HCT116 (cell line): ENCODE data around the gene AFAP1.

Experiments
- CEBPB ChIP-seq: IDR thresholded peaks from 2 replicates; pipeline ENCODE4 v1.6.1; 2012; ENCODE audit warnings: low read depth
- EZH2 ChIP-seq: fragments of 200-600 bp; sonication (generic); IDR thresholded peaks from 2 replicates; pipeline ENCODE4 v1.6.1; 2017; ENCODE audit warnings: antibody characterized with exemption, mixed run types
- JUND ChIP-seq: IDR thresholded peaks from 2 replicates; pipeline ENCODE4 v1.6.1; 2012
- POLR2A ChIP-seq: IDR thresholded peaks from 2 replicates; pipeline ENCODE4 v1.7.0; 2011; ENCODE audit warnings: borderline replicate concordance; ENCODE audit not compliant: insufficient read depth, insufficient read length; ENCODE audit errors: extremely low read depth
- POLR2AphosphoS5 ChIP-seq: IDR thresholded peaks from 2 replicates; pipeline ENCODE4 v1.6.1; 2011; ENCODE audit warnings: mild to moderate bottlenecking, low read depth, low read length, moderate library complexity
- RAD21 ChIP-seq: IDR thresholded peaks from 2 replicates; pipeline ENCODE4 v1.6.1; 2012; ENCODE audit warnings: low read depth, mild to moderate bottlenecking
- YY1 ChIP-seq: IDR thresholded peaks from 2 replicates; pipeline ENCODE4 v1.6.1; 2011; ENCODE audit warnings: low read length, low read depth, moderate library complexity, mild to moderate bottlenecking; ENCODE audit not compliant: insufficient replicate concordance; ENCODE audit errors: extremely low read depth
- ZFX ChIP-seq: fragments of 450-650 bp; IDR thresholded peaks from 2 replicates; pipeline ENCODE4 v1.6.1; 2017
- ZNF274 ChIP-seq: fragments of 200-500 bp; sonication (Bioruptor generic); IDR thresholded peaks from 2 replicates; pipeline ENCODE4 v1.6.1; 2014; ENCODE audit warnings: mild to moderate bottlenecking, low read depth, low read length, inconsistent platforms
- TF ChIP-seq, protein P1 (sequence below): IDR thresholded peaks from 2 replicates; pipeline ENCODE4 v1.6.1; 2012
- TF ChIP-seq, protein P2 (sequence below), 3 experiments: fragments of 200-600 bp in 1 of 3; sonication (generic) in 1 of 3; IDR thresholded peaks in 2 of 3; conservative IDR thresholded peaks in 1 of 3; 2 replicates each; pipeline ENCODE4 v1.5.1; 2012 to 2017; ENCODE audit warnings: low read depth in 2 of 3, low read length in 2 of 3, antibody characterized with exemption in 1 of 3, borderline replicate concordance in 1 of 3, control low read depth in 1 of 3, mild to moderate bottlenecking in 1 of 3, mixed read lengths in 1 of 3, mixed run types in 1 of 3, moderate library complexity in 1 of 3; ENCODE audit not compliant: insufficient read depth in 1 of 3
- TF ChIP-seq, protein P3 (sequence below): IDR thresholded peaks from 2 replicates; pipeline ENCODE4 v1.6.1; 2012

GRCh38 chr4:7742807-7743280 is 196.8 kb downstream of the AFAP1 start:
- TF ChIP-seq, protein P1, sequence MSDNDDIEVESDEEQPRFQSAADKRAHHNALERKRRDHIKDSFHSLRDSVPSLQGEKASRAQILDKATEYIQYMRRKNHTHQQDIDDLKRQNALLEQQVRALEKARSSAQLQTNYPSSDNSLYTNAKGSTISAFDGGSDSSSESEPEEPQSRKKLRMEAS = no peak
- TF ChIP-seq, protein P2, sequence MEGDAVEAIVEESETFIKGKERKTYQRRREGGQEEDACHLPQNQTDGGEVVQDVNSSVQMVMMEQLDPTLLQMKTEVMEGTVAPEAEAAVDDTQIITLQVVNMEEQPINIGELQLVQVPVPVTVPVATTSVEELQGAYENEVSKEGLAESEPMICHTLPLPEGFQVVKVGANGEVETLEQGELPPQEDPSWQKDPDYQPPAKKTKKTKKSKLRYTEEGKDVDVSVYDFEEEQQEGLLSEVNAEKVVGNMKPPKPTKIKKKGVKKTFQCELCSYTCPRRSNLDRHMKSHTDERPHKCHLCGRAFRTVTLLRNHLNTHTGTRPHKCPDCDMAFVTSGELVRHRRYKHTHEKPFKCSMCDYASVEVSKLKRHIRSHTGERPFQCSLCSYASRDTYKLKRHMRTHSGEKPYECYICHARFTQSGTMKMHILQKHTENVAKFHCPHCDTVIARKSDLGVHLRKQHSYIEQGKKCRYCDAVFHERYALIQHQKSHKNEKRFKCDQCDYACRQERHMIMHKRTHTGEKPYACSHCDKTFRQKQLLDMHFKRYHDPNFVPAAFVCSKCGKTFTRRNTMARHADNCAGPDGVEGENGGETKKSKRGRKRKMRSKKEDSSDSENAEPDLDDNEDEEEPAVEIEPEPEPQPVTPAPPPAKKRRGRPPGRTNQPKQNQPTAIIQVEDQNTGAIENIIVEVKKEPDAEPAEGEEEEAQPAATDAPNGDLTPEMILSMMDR (IDR thresholded peaks at IDR 0.05 in 2 of 3, conservative IDR thresholded peaks at IDR 0.05 in 1 of 3; ENCODE audit: borderline replicate concordance in 1 of 3, insufficient read depth in 1 of 3, low read depth in 2 of 3, low read length in 2 of 3) = no peak
- no peak for TF ChIP-seq POLR2A
- TF ChIP-seq EZH2 = no peak
- TF ChIP-seq, protein P3, sequence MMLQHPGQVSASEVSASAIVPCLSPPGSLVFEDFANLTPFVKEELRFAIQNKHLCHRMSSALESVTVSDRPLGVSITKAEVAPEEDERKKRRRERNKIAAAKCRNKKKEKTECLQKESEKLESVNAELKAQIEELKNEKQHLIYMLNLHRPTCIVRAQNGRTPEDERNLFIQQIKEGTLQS = no peak
- no peak for TF ChIP-seq YY1
- no peak for TF ChIP-seq ZFX
- no peak for TF ChIP-seq JUND
- TF ChIP-seq POLR2AphosphoS5 = no peak
- TF ChIP-seq RAD21 = no peak
- no peak for TF ChIP-seq CEBPB
- no peak for TF ChIP-seq ZNF274
